GM21423 (cell line): ENCODE measurements around the gene NFATC2.

Experiments
- ATAC-seq: cut with Tn5 transposase; IDR thresholded peaks from one replicate; pipeline ENCODE4 v1.9.1; 2021; ENCODE audit warnings: mild to moderate bottlenecking, moderate library complexity; ENCODE audit not compliant: unreplicated experiment

NFATC2 gene

DNA sequence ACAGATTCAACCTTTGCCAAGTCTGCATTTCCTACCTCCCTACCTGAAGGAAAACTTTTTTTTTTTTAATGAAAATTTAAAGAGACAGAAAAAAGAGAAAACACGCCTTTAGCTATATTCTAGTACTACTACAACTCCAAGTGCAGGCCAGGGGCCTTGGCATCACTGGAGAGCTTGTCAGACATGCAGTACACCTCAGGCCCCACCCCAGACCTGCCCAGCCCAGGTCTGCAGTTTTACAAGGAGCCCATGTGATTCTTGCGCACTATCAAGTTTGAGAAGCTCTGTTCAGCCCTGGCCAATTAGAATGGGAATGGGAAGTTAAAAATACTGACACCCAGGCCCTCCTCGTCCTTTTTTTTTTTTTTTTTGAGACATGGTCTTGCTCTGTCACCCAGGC, 85.0 kb downstream of the NFATC2 start:
- no peak for ATAC-seq

GRCh38 chr20:51456511-51457509, 85.7 kb downstream of the NFATC2 start:
- ATAC-seq, result no peak

GRCh38 chr20:51454250-51454865, 88.2 kb downstream of the NFATC2 start:
- ATAC-seq, result no peak

DNA sequence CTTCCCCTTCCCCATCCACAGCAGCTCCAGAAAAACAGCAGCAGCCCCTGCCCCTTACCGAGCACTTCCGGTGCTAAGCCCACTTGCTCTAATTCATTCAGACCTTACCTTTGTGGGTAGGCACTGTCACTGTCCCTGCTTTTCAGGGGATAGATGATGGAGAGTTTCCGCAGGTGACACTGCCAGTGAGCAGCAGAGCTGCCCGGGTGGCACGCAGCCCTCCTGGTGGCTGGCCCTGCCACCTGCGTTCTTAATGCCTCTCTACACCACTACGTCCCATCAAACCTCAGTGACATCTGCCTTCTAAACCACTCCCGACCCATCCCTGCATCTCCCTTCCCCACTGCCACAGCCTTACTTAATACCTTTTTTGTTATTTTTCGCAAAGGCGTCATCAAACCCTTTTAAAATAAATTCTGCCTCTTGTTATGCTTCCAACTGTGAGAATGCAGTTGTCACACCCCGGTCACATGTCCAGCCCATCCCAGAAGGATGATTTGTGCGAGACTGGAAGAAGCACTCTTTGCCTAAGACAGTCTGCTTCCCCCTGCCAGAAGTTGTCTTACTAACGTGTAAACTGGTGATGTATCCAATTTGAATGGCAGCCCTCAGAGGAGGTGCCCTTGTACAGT, 89.7 kb downstream of the NFATC2 start:
- ATAC-seq, result no peak

DNA sequence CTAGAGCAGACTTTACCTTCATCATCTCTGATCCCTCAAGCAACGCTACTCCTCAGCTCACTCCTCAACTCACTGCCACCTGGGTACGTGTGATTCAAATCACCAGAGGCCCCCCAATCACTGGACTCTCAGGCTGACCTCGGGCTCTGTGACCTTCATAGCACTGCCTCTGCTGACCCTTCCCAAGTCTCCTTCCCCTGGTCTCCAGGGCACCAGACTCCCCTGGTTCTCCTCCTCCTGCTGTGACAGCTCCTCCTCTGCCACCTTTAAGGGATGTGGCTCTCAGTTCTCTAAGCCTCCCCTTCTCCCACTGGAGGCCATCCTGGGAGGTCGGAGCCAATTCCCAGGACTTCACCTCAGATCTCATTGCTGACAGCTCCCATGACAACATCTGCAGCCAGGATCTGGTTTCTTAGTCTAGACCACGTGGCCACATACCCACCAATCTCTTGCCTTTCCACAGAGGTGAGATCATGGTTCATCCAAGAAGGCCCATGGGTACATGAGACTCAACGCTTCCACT, 90.4 kb downstream of the NFATC2 start:
- no peak for ATAC-seq

DNA sequence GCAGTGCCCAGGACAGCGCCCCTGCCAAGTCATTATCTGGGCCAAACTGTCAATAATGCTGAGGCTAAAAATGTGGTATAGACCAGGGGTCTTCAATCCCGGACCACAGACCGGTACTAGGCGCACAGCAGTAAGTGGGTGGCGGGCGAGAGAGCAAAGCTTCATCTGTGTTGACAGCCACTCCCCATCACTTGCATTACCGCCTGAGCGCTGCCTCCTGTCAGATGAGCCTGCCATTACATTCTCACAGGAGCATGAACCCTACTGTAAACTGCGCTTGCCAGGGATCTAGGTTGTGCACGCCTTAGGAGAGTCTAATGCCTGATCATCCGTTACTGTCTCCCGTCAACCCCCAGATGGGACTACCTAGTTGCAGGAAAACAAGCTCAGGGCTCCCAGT, 91.0 kb downstream of the NFATC2 start:
- ATAC-seq, result no peak

DNA sequence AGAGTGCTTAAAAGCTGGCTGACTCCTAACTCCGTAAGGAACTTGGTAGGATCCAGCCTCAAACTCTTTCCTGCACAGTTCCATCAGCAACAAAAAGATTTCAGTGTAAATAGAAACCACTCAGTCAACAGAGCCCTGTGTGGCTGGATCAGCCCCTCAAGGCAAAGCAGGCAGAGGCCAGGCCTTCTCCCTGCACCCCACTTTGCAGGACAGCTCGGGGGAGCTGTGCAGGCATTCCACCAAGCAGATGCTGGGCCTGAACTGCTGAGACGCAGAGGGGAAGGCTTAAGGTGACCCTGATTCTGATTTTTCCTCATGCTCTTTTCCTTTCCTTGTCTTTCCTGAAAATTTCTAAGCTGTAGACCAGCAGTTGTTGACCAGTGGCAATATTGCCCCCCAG, 91.5 kb downstream of the NFATC2 start:
- no peak for ATAC-seq

- ATAC-seq, result no peak
These were observed 92.3 kb downstream of the NFATC2 start for GRCh38 chr20:51450221-51450712.

DNA sequence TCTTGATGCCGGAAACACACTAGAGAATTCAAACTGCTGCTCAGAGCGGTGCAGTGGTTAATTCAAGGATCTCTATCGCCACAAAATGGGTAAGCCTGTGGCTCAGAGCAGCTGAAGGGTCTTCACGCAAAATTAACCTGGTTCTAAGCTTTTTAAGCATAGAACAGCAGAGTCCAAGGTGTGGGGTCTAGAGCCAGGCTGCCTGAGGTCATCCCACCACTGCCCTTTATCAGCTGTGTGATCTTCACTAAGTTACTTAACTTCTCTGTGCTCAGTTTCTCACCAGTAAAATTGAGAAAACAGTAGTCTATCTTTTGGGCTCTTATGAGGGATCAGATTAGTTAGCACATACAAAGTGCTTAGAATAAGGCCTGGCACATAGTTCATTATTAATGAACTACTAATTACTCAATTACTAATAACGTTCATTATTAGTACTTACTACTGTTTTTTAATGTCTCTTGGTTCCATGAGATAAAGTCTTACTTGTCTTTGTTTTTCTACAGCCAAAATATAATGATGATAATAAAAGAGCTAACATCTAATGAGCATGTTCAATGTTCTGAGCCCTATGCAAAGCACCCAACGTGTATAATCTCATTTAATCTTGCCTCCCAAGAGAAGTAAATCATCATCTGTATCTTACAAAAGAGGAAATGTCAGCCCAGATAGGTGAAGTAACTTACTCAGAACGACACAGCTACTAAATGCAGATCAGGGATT, 92.9 kb downstream of the NFATC2 start:
- no peak for ATAC-seq

DNA sequence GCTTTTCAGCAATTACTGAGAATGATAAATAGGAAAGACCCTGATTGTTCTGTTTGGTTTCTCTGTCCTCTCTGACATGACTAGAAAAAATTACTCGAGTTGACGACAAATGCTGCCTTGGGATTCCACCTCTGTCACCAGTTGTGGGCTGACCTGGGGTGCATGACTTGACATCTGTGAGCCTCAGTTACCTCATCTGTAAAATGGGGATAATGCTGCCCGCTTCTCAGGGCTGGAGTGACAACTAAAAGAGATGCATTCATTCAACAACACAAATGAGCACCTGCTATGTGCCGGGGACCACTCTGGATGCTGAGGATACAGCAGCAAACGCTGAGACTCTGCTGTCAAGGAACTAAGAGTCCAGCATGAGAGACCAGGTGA, 94.8 kb downstream of the NFATC2 start:
- ATAC-seq, result no peak

DNA sequence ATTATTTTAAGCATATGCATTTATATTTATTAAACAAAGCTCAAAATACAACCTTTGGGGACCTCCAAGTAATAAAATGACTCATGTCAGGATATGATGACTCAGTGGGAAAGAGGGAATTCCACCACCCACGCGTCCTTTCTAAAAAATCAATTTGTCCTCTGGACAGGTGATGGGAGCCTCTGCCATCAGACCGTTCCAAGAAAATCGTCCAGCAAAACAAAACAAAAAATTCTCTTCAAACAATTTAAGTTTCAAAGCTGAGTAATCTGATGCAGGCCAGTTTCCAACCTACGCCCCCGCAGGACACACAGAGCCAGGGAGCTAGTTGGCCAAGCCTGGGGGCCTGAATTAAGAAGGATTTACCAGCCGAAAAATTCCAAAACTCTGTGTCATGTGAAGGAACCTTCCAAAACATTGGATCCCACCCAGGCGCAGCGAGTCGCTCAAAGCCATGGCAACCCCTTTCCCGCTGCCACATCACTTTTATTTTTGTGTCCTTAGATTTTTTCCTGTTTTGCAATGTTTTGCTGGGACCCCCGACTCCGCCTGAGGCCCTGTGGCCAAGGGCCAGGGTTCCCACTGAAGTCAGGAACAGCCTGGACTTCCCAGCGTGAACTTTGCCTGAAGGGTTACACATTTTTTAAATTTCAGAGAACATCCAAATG, 95.3 kb downstream of the NFATC2 start:
- no peak for ATAC-seq

DNA sequence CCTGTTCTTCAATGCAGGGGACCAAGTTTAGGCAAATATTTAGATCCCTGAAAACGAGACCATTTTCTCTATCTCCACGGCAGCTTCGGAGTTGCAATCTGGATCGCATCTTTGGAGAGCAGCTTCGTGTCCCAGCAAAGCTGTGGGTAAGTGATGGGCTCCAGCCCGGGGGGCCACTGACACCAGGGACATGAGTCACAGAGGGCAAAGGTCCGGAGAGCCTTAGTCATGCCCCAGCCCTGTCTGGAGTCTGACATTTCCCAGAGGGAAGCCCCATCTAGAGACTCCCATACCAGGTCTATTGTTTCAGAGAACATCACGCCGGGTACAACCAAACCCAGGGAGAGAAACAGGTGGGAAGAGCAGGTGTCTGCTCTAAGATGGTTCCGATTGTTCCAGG, 95.9 kb downstream of the NFATC2 start:
- no peak for ATAC-seq

GRCh38 chr20:51446230-51446629, 96.3 kb downstream of the NFATC2 start:
- ATAC-seq, result no peak

GRCh38 chr20:51445591-51445990, 96.9 kb downstream of the NFATC2 start:
- ATAC-seq, result no peak

GRCh38 chr20:51444922-51445438, 97.5 kb downstream of the NFATC2 start:
- no peak for ATAC-seq

DNA sequence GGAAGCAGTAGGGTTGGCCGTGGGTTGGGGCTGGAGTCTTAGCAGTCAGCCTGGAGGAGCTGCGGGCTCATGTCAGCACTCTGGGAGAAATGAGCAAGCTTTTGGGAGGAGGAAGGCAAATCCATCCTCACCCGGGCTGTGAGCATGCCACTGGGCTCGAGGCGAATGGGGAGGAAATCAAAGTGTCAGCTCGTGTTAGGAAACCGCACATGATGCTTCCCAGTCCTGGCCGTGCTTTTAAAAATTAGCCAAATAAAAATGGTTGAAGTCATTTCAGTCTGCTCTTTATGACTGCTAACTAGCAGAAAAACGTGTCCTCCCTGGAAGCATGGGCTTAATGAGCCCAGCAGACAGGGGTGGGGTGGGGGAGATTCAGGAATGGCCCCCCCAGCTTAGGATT, 98.1 kb downstream of the NFATC2 start:
- no peak for ATAC-seq

- ATAC-seq, result no peak
These were observed 99.9 kb downstream of the NFATC2 start for GRCh38 chr20:51442602-51443001.

- ATAC-seq, result no peak
These were observed 101.9 kb downstream of the NFATC2 start for GRCh38 chr20:51440589-51440988.

DNA sequence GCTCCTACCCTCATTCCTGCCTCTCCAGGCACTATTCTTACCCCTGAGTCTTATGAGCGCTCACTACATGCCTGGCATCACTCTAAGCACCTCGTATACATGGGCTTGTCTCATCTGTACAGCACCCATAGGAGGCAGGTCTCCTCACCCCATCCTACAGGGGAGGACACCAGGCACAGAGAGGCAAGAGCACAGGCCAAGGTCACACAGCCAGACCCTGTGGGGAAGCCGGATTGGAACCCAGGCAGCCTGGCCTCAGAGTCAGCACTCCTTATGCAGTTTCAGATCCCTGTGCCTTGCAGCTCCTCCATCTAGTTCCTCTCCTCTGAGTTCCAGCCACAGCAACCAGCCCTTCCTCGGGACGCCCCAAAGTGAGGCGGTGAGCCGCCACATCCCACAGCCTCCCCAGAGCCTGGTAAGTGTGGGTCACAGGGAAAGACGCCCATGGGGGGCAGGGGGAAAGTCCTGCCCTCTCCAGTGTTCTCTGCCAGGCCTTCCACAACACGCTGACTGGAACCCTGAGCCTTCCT, 103.3 kb downstream of the NFATC2 start:
- no peak for ATAC-seq

DNA sequence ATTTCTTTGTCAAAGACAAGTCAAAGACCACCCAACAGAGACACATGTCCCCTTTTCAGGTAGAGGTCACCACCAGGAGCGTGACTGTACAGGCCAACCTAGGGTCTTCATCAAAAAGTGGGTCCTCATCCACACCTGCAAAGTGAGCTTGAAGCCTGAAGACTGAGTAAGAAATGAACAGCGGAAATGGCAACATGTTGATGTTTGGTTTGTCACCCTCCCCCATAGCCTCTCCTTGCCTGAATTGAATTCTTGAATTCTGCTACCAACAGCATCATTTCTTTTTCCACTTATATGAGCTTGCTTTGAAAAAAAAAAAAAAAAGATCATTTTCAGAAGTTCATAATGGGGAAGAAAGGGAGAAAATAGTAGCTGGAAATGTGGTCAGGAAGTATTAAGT, 104.4 kb downstream of the NFATC2 start:
- no peak for ATAC-seq
